Anterior cingulate cortex (tissue), 58 donors: ENCODE measurements around the gene SOX2.
A peak's percentile ranks its signal among the peaks of the same experiment; 100 is the strongest.

ENCODE experiments used
- DNase-seq, 58 donors: peaks; one replicate each; lab custom pipeline; 2025; lab: John Stamatoyannopoulos, UW

Gene SOX2

GRCh38 chr3:181711325-181712135 is at the start of gene SOX2:
TSS of gene SOX2 (plus strand) at chr3:181711925. CDS start at chr3:181712361, 436 bp downstream.
- peak in 57 of 58 donors; percentile 29 to 95 (median 87) for DNase-seq

GRCh38 chr3:181683563-181683962 is 28.2 kb upstream of the SOX2 start:
- no peak for DNase-seq

- no peak for DNase-seq
These were observed 24.5 kb upstream of the SOX2 start for GRCh38 chr3:181687190-181687589.

GRCh38 chr3:181687731-181688130 is 24.0 kb upstream of the SOX2 start:
- peak in 7 of 58 donors; percentile 1 to 34 (median 11) for DNase-seq

GRCh38 chr3:181689546-181689945 is 22.2 kb upstream of the SOX2 start:
- peak in 1 of 58 donors; percentile 27 for DNase-seq

- DNase-seq: no peak
These were observed 21.0 kb upstream of the SOX2 start for GRCh38 chr3:181690769-181691168.

- DNase-seq: no peak
These were observed 19.8 kb upstream of the SOX2 start for GRCh38 chr3:181691901-181692300.

GRCh38 chr3:181692311-181693145 is 19.2 kb upstream of the SOX2 start:
- DNase-seq: no peak

GRCh38 chr3:181693280-181693679 is 18.4 kb upstream of the SOX2 start:
- no peak for DNase-seq

GRCh38 chr3:181694805-181695660 is 16.7 kb upstream of the SOX2 start:
- peak in 47 of 58 donors; percentile 22 to 84 (median 64) for DNase-seq

- DNase-seq: peak in 31 of 58 donors; percentile 17 to 76 (median 48)
These were observed 15.8 kb upstream of the SOX2 start for GRCh38 chr3:181695661-181696491.

GRCh38 chr3:181696626-181697230 is 15.0 kb upstream of the SOX2 start:
- peak in 2 of 58 donors; percentile 22 to 29 for DNase-seq

- peak in 21 of 58 donors; percentile 8 to 72 (median 48) for DNase-seq
These were observed 13.3 kb upstream of the SOX2 start for GRCh38 chr3:181698263-181698954.

- DNase-seq: peak in 33 of 58 donors; percentile 12 to 88 (median 52)
These were observed 12.4 kb upstream of the SOX2 start for GRCh38 chr3:181699171-181699903.

- DNase-seq: peak in 51 of 58 donors; percentile 19 to 85 (median 63)
These were observed 11.3 kb upstream of the SOX2 start for GRCh38 chr3:181700168-181701087.

- no peak for DNase-seq
These were observed 10.6 kb upstream of the SOX2 start for GRCh38 chr3:181701096-181701495.
